ENCODE measurements around the gene NDST1. TPM values are rescaled to one million over a fixed set of nuclear protein-coding genes. Genes with fewer than 3 reads are reported as not detected.

Gene NDST1
- total RNA-seq, 1 donor from 2014 or later, result 17.1 TPM

- TF ChIP-seq, protein P1, sequence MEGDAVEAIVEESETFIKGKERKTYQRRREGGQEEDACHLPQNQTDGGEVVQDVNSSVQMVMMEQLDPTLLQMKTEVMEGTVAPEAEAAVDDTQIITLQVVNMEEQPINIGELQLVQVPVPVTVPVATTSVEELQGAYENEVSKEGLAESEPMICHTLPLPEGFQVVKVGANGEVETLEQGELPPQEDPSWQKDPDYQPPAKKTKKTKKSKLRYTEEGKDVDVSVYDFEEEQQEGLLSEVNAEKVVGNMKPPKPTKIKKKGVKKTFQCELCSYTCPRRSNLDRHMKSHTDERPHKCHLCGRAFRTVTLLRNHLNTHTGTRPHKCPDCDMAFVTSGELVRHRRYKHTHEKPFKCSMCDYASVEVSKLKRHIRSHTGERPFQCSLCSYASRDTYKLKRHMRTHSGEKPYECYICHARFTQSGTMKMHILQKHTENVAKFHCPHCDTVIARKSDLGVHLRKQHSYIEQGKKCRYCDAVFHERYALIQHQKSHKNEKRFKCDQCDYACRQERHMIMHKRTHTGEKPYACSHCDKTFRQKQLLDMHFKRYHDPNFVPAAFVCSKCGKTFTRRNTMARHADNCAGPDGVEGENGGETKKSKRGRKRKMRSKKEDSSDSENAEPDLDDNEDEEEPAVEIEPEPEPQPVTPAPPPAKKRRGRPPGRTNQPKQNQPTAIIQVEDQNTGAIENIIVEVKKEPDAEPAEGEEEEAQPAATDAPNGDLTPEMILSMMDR (IDR thresholded peaks at IDR 0.05; ENCODE audit: insufficient read depth, low read length, severe bottlenecking), result no peak
- no peak for FAIRE-seq
- no peaks in the 10 kb centered on the region for H3K27me3 ChIP-seq (ENCODE audit: control insufficient read depth, insufficient read depth, low read length)
- H3K36me3 ChIP-seq (ENCODE audit: control insufficient read depth, insufficient read depth, low read length), result peaks cover 27% of the 10 kb centered on the region
- no peak for DNase-seq (ENCODE audit: low read depth)
- H3K4me3 ChIP-seq (ENCODE audit: low read depth, low read length), result no peak overlapping the region
Measured at GRCh38 chr5:150525163-150525562, 17.2 kb downstream of the NDST1 start.

DNA sequence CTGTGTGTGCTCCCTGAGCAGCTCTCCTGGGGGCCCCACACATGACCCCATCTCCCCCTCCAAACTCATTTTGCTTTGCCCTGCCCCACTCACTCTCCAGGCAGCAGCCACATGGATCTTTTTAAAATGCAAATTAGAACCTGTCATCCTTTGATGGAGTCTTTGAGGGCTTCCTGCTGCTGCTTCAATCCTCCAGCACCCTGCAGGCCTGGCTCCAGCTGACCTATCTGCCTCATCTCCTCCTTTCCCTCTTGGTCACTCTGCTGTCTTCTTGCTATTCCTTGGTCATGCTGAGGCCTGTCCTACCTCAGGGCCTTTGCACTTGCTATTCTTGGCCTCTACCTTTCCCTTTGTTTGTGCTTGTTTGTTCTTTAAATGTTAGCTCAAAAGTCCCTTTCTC, 17.9 kb downstream of the NDST1 start:
- H3K36me3 ChIP-seq (ENCODE audit: control insufficient read depth, insufficient read depth, low read length), result peaks cover 28% of the 10 kb centered on the region
- no peaks in the 10 kb centered on the region for H3K27me3 ChIP-seq (ENCODE audit: control insufficient read depth, insufficient read depth, low read length)
- FAIRE-seq, result no peak
- TF ChIP-seq, protein P1 (IDR thresholded peaks at IDR 0.05; ENCODE audit: insufficient read depth, low read length, severe bottlenecking), result no peak
- DNase-seq (ENCODE audit: low read depth), result no peak
- H3K4me3 ChIP-seq (ENCODE audit: low read depth, low read length), result no peak overlapping the region

GRCh38 chr5:150527038-150527437, 19.1 kb downstream of the NDST1 start:
- Histone ChIP-seq H3K36me3 (ENCODE audit: control insufficient read depth, insufficient read depth, low read length) (peaks cover 23% of the 10 kb centered on the region), H3K4me3 (ENCODE audit: low read depth, low read length) (no peak overlapping the region), H3K27me3 (ENCODE audit: control insufficient read depth, insufficient read depth, low read length) (no peaks in the 10 kb centered on the region)
- no peak for DNase-seq (ENCODE audit: low read depth)
- TF ChIP-seq, protein P1 (IDR thresholded peaks at IDR 0.05; ENCODE audit: insufficient read depth, low read length, severe bottlenecking), result no peak
- no peak for FAIRE-seq

DNA sequence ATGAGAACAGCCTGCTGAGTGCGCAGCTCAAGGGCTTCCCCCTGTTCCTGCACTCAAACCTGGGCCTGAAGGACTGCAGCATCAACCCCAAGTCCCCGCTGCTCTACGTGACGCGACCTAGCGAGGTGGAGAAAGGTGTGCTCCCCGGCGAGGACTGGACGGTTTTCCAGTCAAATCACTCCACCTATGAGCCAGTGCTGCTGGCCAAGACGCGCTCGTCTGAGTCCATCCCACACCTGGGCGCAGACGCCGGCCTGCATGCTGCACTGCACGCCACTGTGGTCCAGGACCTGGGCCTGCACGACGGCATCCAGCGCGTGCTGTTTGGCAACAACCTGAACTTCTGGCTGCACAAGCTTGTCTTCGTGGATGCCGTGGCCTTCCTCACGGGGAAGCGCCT, 19.9 kb downstream of the NDST1 start:
- FAIRE-seq (no peak), DNase-seq (ENCODE audit: low read depth) (no peak)
- TF ChIP-seq, protein P1 (IDR thresholded peaks at IDR 0.05; ENCODE audit: insufficient read depth, low read length, severe bottlenecking), result no peak
- no peaks in the 10 kb centered on the region for H3K27me3 ChIP-seq (ENCODE audit: control insufficient read depth, insufficient read depth, low read length)
- H3K36me3 ChIP-seq (ENCODE audit: control insufficient read depth, insufficient read depth, low read length), result peaks cover 24% of the 10 kb centered on the region
- H3K4me3 ChIP-seq (ENCODE audit: low read depth, low read length), result no peak overlapping the region

DNA sequence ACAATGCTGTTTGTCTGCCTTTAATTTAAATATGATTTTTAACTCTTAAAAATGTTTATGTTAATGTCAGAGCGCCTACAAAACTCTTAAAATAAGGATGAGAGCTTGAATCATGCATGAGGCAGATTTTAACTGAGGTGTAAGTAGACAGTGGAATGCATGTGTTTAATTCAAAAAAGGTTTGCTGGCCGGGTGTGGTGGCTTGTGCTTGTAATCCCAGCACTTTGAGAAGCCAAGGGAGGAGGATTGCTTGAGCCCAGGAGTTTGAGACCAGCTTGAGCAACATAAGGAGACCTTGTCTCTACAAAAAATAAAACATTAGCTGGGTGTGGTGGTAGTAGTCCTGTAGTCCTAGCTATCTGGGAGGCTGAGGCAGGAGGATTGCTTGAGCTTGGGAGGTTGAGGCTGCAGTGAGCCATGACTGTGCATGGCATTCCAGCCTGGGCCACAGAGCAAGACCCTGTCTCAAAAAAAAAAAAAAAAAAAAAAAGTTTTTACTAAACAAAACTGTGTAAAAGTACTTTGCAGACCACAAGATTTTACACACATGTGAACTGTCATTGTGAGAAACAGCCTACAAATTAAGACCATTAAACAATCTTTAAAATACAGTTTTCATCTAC, 21.1 kb downstream of the NDST1 start:
- DNase-seq (ENCODE audit: low read depth) (no peak), FAIRE-seq (no peak)
- Histone ChIP-seq H3K36me3 (ENCODE audit: control insufficient read depth, insufficient read depth, low read length) (peaks cover 28% of the 10 kb centered on the region), H3K4me3 (ENCODE audit: low read depth, low read length) (no peak overlapping the region), H3K27me3 (ENCODE audit: control insufficient read depth, insufficient read depth, low read length) (no peaks in the 10 kb centered on the region)
- TF ChIP-seq, protein P1 (IDR thresholded peaks at IDR 0.05; ENCODE audit: insufficient read depth, low read length, severe bottlenecking), result no peak

DNA sequence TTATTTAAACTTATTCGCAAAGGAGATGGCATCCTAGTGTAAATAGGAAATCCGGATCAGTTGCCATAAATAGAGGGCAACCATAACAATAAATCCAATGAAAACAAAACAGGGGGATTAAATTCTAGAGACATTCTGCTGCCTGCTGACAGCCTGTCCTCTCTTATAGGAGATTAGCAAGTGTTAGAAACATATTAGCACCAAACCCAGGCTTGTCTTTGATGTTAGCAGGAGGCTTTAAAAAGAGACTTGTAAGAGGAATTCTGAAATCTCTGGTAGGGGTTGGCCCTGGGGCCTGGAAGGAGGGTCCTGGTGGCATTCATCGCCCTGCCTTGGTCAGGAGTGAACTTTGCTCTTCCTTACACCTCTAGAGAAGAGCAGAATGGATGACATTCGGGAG, 21.6 kb downstream of the NDST1 start:
- TF ChIP-seq, protein P1 (IDR thresholded peaks at IDR 0.05; ENCODE audit: insufficient read depth, low read length, severe bottlenecking), result no peak
- H3K4me3 ChIP-seq (ENCODE audit: low read depth, low read length), result no peak overlapping the region
- FAIRE-seq (no peak), DNase-seq (ENCODE audit: low read depth) (no peak)
- H3K36me3 ChIP-seq (ENCODE audit: control insufficient read depth, insufficient read depth, low read length), result peaks cover 27% of the 10 kb centered on the region
- H3K27me3 ChIP-seq (ENCODE audit: control insufficient read depth, insufficient read depth, low read length), result no peaks in the 10 kb centered on the region

Measured in bronchial epithelial cell (primary cell).